Measurements from ENCODE around the gene TMEM72. TPM values are rescaled to one million over a fixed set of nuclear protein-coding genes. Genes with fewer than 3 reads are reported as not detected.

Gene TMEM72
- total and polyA plus RNA-seq, 3 experiments from 2014 or later = not detected

DNA sequence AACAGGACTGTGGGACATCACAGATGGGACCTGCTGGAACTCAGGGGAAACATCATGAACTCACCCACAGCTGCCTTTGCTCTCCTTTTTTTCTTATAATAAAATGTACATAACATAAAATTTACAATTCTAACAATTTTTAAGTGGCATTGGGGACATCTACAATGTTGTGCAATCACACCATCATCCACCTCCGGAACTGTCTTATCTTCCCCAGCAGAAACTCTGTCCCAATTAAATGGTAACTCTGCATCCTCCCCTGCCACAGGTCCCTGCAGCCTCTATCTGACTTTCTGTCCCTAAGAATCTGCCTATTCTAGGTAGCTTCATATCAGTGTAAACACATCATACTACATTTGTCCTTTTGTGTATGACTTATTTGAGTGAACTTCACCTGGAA, 19.4 kb upstream of the TMEM72 start:
- DNase-seq = no peak
- no peak overlapping the region for H3K27ac ChIP-seq (ENCODE audit: low read depth, low read length)
- ChIA-PET POLR2A (no interaction called here), CTCF (no interaction called here)
- H3K4me1 Mint-ChIP-seq = no peaks in the 10 kb centered on the region
- no peak overlapping the region for H3K4me3 Mint-ChIP-seq
- no peaks in the 10 kb centered on the region for H3K27me3 ChIP-seq (ENCODE audit: insufficient read depth, low read length, poor library complexity, severe bottlenecking)
- H3K4me1 ChIP-seq (ENCODE audit: insufficient read depth, low read length) = no peaks in the 10 kb centered on the region
- H3K4me3 ChIP-seq (ENCODE audit: low read length) = no peak overlapping the region
- no peaks in the 10 kb centered on the region for H3K36me3 ChIP-seq (ENCODE audit: insufficient read depth, low read length)
- H3K9me3 ChIP-seq (ENCODE audit: low read length) = no peaks in the 10 kb centered on the region
- H3K27me3 Mint-ChIP-seq = peaks cover 0 to 3% of the 10 kb centered on the region in 2 donors
- H3K27ac Mint-ChIP-seq = peak overlapping the region in 1 of 8 donors; percentile 88
- no peaks in the 10 kb centered on the region for H3K9me3 Mint-ChIP-seq
- no peaks in the 10 kb centered on the region for H3K36me3 Mint-ChIP-seq

- POLR2A ChIA-PET = no interaction called here
- no peaks in the 10 kb centered on the region for H3K4me1 Mint-ChIP-seq
- H3K4me1 ChIP-seq (ENCODE audit: insufficient read depth, low read length) = no peaks in the 10 kb centered on the region
- no peaks in the 10 kb centered on the region for H3K9me3 Mint-ChIP-seq
- CTCF ChIA-PET = no interaction called here
- DNase-seq = no peak
- H3K27ac Mint-ChIP-seq = no peak overlapping the region
- no peak overlapping the region for H3K4me3 ChIP-seq (ENCODE audit: low read length)
- no peaks in the 10 kb centered on the region for H3K27me3 Mint-ChIP-seq
- no peaks in the 10 kb centered on the region for H3K36me3 Mint-ChIP-seq
- H3K4me3 Mint-ChIP-seq = no peak overlapping the region
- no peaks in the 10 kb centered on the region for H3K9me3 ChIP-seq (ENCODE audit: low read length)
- no peak overlapping the region for H3K27ac ChIP-seq (ENCODE audit: low read depth, low read length)
- H3K36me3 ChIP-seq (ENCODE audit: insufficient read depth, low read length) = no peaks in the 10 kb centered on the region
- no peaks in the 10 kb centered on the region for H3K27me3 ChIP-seq (ENCODE audit: insufficient read depth, low read length, poor library complexity, severe bottlenecking)
Observed at GRCh38 chr10:44893604-44894468, 17.3 kb upstream of the TMEM72 start.

GRCh38 chr10:44894691-44895090, 16.4 kb upstream of the TMEM72 start:
- POLR2A ChIA-PET = no interaction called here
- H3K9me3 ChIP-seq (ENCODE audit: low read length) = no peaks in the 10 kb centered on the region
- no peak overlapping the region for H3K4me3 Mint-ChIP-seq
- CTCF ChIA-PET = no interaction called here
- no peaks in the 10 kb centered on the region for H3K27me3 ChIP-seq (ENCODE audit: insufficient read depth, low read length, poor library complexity, severe bottlenecking)
- H3K27ac Mint-ChIP-seq = no peak overlapping the region
- DNase-seq = no peak
- H3K4me1 ChIP-seq (ENCODE audit: insufficient read depth, low read length) = no peaks in the 10 kb centered on the region
- no peaks in the 10 kb centered on the region for H3K9me3 Mint-ChIP-seq
- H3K36me3 ChIP-seq (ENCODE audit: insufficient read depth, low read length) = no peaks in the 10 kb centered on the region
- H3K36me3 Mint-ChIP-seq = no peaks in the 10 kb centered on the region
- H3K27me3 Mint-ChIP-seq = no peaks in the 10 kb centered on the region
- H3K4me3 ChIP-seq (ENCODE audit: low read length) = no peak overlapping the region
- H3K4me1 Mint-ChIP-seq = no peaks in the 10 kb centered on the region
- H3K27ac ChIP-seq (ENCODE audit: low read depth, low read length) = no peak overlapping the region

DNA sequence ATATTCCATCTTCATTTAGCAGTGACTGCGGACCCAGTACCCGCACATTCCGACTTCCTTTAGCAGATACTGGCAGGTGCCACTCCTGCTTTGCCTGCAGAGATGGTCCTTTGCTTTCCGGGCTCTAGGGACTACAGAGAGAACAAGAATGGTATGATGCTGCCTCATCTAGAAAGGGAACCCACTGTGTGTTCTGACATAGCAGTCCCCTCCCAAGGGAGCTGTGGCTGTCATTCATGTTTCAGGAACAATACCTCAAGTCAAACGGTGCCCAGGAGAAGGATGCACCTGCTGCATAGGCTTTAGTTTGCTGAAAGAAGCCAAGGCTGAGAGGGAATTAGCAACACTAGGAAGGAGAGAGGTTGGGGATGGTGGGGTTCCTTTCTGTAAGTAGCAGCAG, 15.9 kb upstream of the TMEM72 start:
- no peak overlapping the region for H3K4me3 Mint-ChIP-seq
- Histone ChIP-seq H3K36me3 (ENCODE audit: insufficient read depth, low read length) (no peaks in the 10 kb centered on the region), H3K4me1 (ENCODE audit: insufficient read depth, low read length) (no peaks in the 10 kb centered on the region), H3K4me3 (ENCODE audit: low read length) (no peak overlapping the region), H3K9me3 (ENCODE audit: low read length) (no peaks in the 10 kb centered on the region), H3K27me3 (ENCODE audit: insufficient read depth, low read length, poor library complexity, severe bottlenecking) (no peaks in the 10 kb centered on the region), H3K27ac (ENCODE audit: low read depth, low read length) (no peak overlapping the region)
- CTCF ChIA-PET = no interaction called here
- POLR2A ChIA-PET = no interaction called here
- H3K4me1 Mint-ChIP-seq = no peaks in the 10 kb centered on the region
- no peak for DNase-seq
- H3K9me3 Mint-ChIP-seq = no peaks in the 10 kb centered on the region
- no peaks in the 10 kb centered on the region for H3K36me3 Mint-ChIP-seq
- no peaks in the 10 kb centered on the region for H3K27me3 Mint-ChIP-seq
- H3K27ac Mint-ChIP-seq = no peak overlapping the region

GRCh38 chr10:44897049-44897448, 14.1 kb upstream of the TMEM72 start:
- Mint-ChIP-seq H3K36me3 (no peaks in the 10 kb centered on the region), H3K27me3 (peaks cover 0 to 4% of the 10 kb centered on the region in 2 donors), H3K9me3 (no peaks in the 10 kb centered on the region), H3K27ac (no peak overlapping the region), H3K4me3 (no peak overlapping the region), H3K4me1 (no peaks in the 10 kb centered on the region)
- CTCF ChIA-PET = no interaction called here
- H3K36me3 ChIP-seq (ENCODE audit: insufficient read depth, low read length) = no peaks in the 10 kb centered on the region
- no peaks in the 10 kb centered on the region for H3K27me3 ChIP-seq (ENCODE audit: insufficient read depth, low read length, poor library complexity, severe bottlenecking)
- H3K4me1 ChIP-seq (ENCODE audit: insufficient read depth, low read length) = no peaks in the 10 kb centered on the region
- no peak for DNase-seq
- no peaks in the 10 kb centered on the region for H3K9me3 ChIP-seq (ENCODE audit: low read length)
- POLR2A ChIA-PET = no interaction called here
- no peak overlapping the region for H3K4me3 ChIP-seq (ENCODE audit: low read length)
- H3K27ac ChIP-seq (ENCODE audit: low read depth, low read length) = no peak overlapping the region

DNA sequence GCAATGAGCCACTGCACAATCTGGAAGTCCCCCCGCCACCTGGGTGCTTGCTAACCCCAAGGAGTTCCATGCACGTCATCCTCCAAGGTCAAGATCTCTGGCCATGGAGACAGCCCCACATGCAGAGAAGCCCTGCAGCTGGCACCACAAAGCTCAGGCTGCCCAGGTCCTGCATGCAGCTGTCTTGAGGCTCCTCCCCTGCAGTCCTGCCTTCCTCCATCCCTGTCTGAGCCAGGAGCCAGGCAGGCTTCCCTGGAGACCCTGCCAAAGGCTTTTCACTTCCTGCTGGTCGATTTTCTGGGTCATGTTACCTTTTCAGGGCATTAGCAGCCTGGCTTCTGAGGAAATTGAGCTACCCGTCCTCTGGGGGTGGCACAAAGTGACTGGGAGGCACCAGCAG, 12.5 kb upstream of the TMEM72 start:
- Histone ChIP-seq H3K4me3 (ENCODE audit: low read length) (no peak overlapping the region), H3K9me3 (ENCODE audit: low read length) (no peaks in the 10 kb centered on the region), H3K36me3 (ENCODE audit: insufficient read depth, low read length) (no peaks in the 10 kb centered on the region), H3K27me3 (ENCODE audit: insufficient read depth, low read length, poor library complexity, severe bottlenecking) (no peaks in the 10 kb centered on the region), H3K4me1 (ENCODE audit: insufficient read depth, low read length) (no peaks in the 10 kb centered on the region), H3K27ac (ENCODE audit: low read depth, low read length) (no peak overlapping the region)
- Mint-ChIP-seq H3K27ac (no peak overlapping the region), H3K36me3 (no peaks in the 10 kb centered on the region), H3K4me3 (no peak overlapping the region), H3K9me3 (no peaks in the 10 kb centered on the region), H3K4me1 (no peaks in the 10 kb centered on the region), H3K27me3 (peaks cover 0 to 8% of the 10 kb centered on the region in 2 donors)
- CTCF ChIA-PET = no interaction called here
- no peak for DNase-seq
- POLR2A ChIA-PET = no interaction called here

- Mint-ChIP-seq H3K36me3 (no peaks in the 10 kb centered on the region), H3K27ac (no peak overlapping the region), H3K4me3 (no peak overlapping the region), H3K27me3 (peaks cover 0 to 8% of the 10 kb centered on the region in 2 donors), H3K4me1 (no peaks in the 10 kb centered on the region), H3K9me3 (no peaks in the 10 kb centered on the region)
- ChIA-PET CTCF (no interaction called here), POLR2A (no interaction called here)
- H3K27ac ChIP-seq (ENCODE audit: low read depth, low read length) = no peak overlapping the region
- H3K4me3 ChIP-seq (ENCODE audit: low read length) = no peak overlapping the region
- no peaks in the 10 kb centered on the region for H3K4me1 ChIP-seq (ENCODE audit: insufficient read depth, low read length)
- no peaks in the 10 kb centered on the region for H3K9me3 ChIP-seq (ENCODE audit: low read length)
- H3K27me3 ChIP-seq (ENCODE audit: insufficient read depth, low read length, poor library complexity, severe bottlenecking) = no peaks in the 10 kb centered on the region
- DNase-seq = no peak
- no peaks in the 10 kb centered on the region for H3K36me3 ChIP-seq (ENCODE audit: insufficient read depth, low read length)
Observed at GRCh38 chr10:44899450-44900080, 11.6 kb upstream of the TMEM72 start.

DNA sequence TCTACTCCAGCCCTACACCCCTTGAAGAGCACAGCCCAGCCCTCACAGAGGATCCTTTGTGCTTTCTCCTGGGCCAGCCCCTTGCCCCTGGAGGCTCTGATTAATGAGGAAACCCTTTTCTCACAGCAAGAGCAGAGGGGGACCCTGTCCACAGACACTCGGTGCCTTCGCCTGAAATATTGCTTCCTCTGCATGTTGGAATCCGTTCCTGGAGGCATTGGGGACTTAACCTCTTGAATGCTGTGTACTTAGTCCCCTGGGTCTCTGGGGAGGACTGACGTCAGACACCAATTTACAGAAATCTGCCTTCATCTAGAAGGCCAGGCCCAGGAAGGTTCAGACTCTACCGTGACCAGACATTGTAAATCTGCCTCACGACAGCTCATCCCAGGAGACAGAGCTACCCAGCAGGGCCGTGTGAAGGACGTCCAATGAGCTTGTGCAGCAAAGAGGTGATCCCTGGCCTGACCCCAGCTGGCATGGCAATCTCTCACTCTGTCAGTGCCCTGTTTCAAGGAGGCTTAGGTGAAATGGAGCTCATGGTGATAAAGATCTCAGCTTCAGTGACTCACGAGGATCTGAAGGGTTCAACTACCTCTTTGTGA, 8.1 kb upstream of the TMEM72 start:
- H3K4me3 Mint-ChIP-seq = no peak overlapping the region
- Histone ChIP-seq H3K27me3 (ENCODE audit: insufficient read depth, low read length, poor library complexity, severe bottlenecking) (no peaks in the 10 kb centered on the region), H3K36me3 (ENCODE audit: insufficient read depth, low read length) (no peaks in the 10 kb centered on the region), H3K4me3 (ENCODE audit: low read length) (no peak overlapping the region), H3K27ac (ENCODE audit: low read depth, low read length) (no peak overlapping the region), H3K9me3 (ENCODE audit: low read length) (no peaks in the 10 kb centered on the region), H3K4me1 (ENCODE audit: insufficient read depth, low read length) (no peaks in the 10 kb centered on the region)
- H3K36me3 Mint-ChIP-seq = no peaks in the 10 kb centered on the region
- H3K27me3 Mint-ChIP-seq = peaks cover 0 to 12% of the 10 kb centered on the region in 2 donors
- CTCF ChIA-PET = no interaction called here
- H3K27ac Mint-ChIP-seq = no peak overlapping the region
- POLR2A ChIA-PET = no interaction called here
- DNase-seq = no peak
- H3K9me3 Mint-ChIP-seq = no peaks in the 10 kb centered on the region
- no peaks in the 10 kb centered on the region for H3K4me1 Mint-ChIP-seq
